ENCODE data around the gene P2RY6. TPM values are rescaled to one million over a fixed set of nuclear protein-coding genes. Genes with fewer than 3 reads are reported as not detected.
"Not testable (repeated sequence)": the region's sequence is repeated elsewhere in the genome, so short reads cannot be mapped to it uniquely, and the experiment has no call there.

Gene P2RY6
- total RNA-seq, 2 experiments from 2014 or later: not detected

DNA sequence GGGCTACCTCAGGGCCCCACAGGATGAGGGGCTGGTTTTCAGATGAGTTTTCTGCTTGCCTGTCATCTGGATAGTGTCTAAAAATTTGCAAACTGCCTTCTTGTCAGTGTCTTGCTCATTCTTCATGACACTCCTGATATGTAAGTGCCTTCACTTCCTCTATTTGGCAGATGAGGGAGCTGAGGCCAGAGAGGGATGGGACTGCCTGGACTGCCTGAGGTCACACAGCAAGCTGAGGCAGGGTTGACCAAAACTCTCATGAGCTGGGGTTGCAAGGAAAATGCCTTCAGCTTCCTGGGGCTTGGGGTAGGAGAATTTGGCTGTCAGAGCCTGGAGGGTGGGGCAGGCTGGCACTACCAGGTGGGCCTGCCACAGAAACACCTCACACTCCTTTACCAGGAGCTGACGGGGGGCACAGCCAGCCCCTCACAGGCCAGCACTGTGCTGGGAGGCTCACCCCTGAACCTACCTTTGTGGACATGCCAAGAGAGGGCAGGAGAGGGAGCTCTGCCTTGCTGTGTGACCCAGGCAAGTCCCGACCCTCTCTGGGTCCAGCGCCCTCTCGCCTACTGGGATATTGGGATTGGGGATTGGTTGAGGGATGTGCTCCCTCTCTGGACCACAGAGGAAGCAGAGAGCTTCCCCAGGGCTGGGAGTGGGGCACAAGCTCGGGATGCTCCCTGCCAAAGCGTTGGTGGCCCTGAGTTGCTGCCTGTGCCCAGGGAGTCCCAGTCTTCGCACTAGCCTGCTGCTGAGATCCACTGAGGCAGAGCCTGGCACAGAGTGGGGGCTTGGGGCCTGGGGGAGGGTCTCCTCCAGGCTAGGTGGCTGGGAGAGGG is 1.9 kb upstream of the P2RY6 start:
- no peak for DNase-seq
- H3K4me1 Mint-ChIP-seq: peaks cover 9% of the 10 kb centered on the region
- no peak for ATAC-seq
- H3K4me3 Mint-ChIP-seq: no peak overlapping the region
- no peak overlapping the region for H3K27ac Mint-ChIP-seq
- H3K36me3 Mint-ChIP-seq: no peaks in the 10 kb centered on the region
- CTCF ChIA-PET: interaction anchor here (1.2 to 1.7 kb wide), 3 partner anchors 17 to 20 kb away, joined by 4 read pairs; no protein-coding TSS in a partner anchor
- H3K9me3 Mint-ChIP-seq (ENCODE audit: low read depth): no peaks in the 10 kb centered on the region
- H3K27me3 Mint-ChIP-seq: peaks cover 33% of the 10 kb centered on the region

DNA sequence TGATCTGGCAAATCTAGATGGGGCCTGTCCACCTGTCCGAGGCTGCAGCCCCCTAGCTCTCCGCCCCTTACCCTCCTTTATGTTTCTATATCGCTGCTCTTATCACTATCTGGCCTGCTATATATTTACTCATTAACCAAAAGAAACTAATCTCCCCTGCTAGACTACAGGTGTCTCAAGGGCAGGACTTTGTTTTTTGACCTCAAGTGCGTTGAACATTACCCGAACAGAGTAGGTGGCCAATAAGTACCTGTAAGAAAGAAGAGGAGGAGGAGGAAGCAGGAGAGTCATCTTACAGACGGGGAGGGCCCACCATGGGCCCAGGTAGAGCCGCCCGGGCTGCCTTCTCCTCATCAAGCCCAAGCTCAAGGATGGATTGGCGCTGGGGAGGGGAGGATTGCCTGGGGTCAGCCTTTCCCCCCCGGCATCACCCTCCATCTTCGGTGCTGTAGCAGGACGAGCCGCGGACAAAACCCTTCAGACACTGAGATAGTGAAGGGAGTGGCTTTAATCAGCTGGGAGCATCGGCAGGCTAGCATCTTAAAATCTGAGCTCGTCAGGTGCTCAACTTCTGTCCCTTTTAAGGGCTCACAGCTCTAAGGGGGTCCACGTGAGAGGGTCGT is 1.2 kb upstream of the P2RY6 start:
- Mint-ChIP-seq H3K27ac (no peak overlapping the region), H3K4me3 (no peak overlapping the region), H3K27me3 (peaks cover 32% of the 10 kb centered on the region), H3K9me3 (ENCODE audit: low read depth) (no peaks in the 10 kb centered on the region), H3K4me1 (peaks cover 9% of the 10 kb centered on the region), H3K36me3 (no peaks in the 10 kb centered on the region)
- ATAC-seq: no peak
- CTCF ChIA-PET: interaction anchor here (1.2 to 1.7 kb wide), 4 partner anchors 16 to 20 kb away, joined by 4 read pairs; no protein-coding TSS in a partner anchor
- DNase-seq: no peak

DNA sequence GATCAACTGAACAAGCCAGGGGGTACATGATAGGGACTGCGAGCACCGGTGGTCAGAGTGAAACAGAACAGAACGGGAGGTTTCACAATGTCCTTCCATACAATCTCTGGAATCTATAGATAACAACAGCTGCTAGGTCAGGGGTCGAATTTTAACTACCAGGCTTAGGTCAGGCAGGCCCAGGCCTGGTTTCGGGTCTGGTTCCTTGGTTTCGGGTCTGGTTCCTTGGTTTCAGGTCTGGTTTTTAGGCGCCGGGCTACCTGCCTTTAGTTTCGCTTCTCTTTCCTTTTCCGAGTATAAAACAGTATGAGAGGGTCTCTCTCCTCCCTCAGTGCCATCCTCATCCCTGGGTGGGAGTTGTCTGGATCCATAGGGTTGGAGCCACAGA is 666 bp upstream of the P2RY6 start:
- not testable (repeated sequence) for DNase-seq; ATAC-seq; H3K27ac Mint-ChIP-seq; H3K4me1 Mint-ChIP-seq; H3K36me3 Mint-ChIP-seq; H3K4me3 Mint-ChIP-seq; H3K9me3 Mint-ChIP-seq (ENCODE audit: low read depth)
- peaks cover 30% of the 10 kb centered on the region for H3K27me3 Mint-ChIP-seq
- CTCF ChIA-PET: interaction anchor here (0.5 to 1.2 kb wide), 2 partner anchors 18 to 260 kb away, joined by 3 to 4 read pairs; no protein-coding TSS in a partner anchor

DNA sequence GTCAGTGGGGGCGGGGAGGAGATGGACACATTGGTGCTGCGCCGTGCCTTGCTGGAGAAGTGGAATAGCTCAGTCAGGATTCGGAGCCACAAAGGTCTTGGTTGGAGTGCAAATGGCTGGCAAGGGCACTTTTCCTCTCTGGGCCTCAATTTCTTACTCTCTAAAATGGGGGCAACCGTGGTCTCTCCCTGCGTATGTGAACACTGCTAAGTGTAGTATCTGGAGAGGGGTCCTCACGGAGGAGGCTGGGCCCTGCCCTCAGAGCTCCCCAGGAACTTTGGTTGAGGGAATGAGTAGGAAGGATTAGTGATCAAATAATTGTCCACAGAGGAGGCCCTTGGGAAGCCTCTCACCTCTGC is 521 bp downstream of the P2RY6 start:
- CTCF ChIA-PET: no interaction called here
- Mint-ChIP-seq H3K36me3 (no peaks in the 10 kb centered on the region), H3K9me3 (ENCODE audit: low read depth) (no peaks in the 10 kb centered on the region), H3K27ac (no peak overlapping the region), H3K4me3 (no peak overlapping the region), H3K27me3 (peaks cover 32% of the 10 kb centered on the region), H3K4me1 (peaks cover 9% of the 10 kb centered on the region)
- ATAC-seq (no peak), DNase-seq (no peak)

DNA sequence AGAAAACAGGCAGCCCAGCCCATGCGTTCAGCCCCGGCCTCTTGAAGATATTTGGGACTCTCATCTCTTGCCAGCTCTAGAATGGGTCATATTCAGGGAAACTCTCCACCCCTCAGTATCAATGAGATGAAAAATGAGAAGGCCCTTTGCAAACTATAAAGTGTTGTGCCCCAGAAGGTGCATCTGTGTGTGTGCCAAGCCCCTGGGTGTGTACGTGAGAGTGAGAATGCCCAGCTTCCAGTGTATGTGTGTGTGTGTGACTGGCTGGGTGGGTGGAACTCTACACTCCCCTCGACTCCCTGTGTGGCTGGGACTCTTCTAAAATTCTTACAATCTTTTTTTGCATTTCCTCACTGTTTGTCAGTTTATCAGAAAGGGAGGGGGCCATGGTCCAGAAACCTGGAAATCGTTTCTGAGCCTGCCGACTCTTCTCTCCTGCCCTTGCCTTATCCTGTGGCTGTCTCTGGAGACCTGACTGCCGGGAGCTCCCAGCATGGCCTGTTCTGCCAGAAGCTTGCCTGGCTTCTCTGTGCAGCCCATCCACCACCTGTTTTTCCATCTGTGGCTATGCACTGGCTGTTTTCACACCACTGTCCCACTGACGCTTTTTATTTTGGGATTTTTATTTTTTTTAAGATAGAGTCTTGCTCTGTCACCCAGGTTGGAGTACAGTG is 1.2 kb downstream of the P2RY6 start:
- Mint-ChIP-seq H3K9me3 (ENCODE audit: low read depth) (no peaks in the 10 kb centered on the region), H3K27me3 (peaks cover 34% of the 10 kb centered on the region), H3K27ac (no peak overlapping the region), H3K4me3 (no peak overlapping the region), H3K36me3 (no peaks in the 10 kb centered on the region), H3K4me1 (peaks cover 9% of the 10 kb centered on the region)
- no peak for ATAC-seq
- no peak for DNase-seq
- CTCF ChIA-PET: interaction anchor here (0.6 to 1.1 kb wide), 3 partner anchors 64 to 186 kb away, joined by 3 read pairs; no protein-coding TSS in a partner anchor

DNA sequence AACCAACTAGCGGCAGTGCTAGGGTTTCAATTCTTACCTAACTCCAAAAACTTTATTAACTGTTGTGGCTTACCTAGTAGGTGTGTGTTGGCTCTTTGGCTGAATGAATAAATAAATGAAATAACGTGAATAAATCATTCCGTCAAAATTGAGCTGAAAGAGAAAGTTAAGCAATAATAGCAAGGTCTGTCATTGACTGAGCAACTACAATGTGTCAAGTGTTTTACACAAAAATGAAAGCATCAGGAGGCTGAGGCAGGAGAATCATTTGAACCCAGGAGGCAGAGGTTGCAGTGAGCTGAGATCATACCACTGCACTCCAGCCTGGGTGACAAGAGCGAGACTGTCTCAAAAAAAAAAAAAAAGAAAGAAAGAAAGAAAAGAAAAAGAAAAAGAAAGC is 2.1 kb downstream of the P2RY6 start:
- H3K27ac Mint-ChIP-seq; ATAC-seq; H3K4me1 Mint-ChIP-seq; H3K4me3 Mint-ChIP-seq; H3K36me3 Mint-ChIP-seq; H3K9me3 Mint-ChIP-seq (ENCODE audit: low read depth); DNase-seq: not testable (repeated sequence)
- peaks cover 38% of the 10 kb centered on the region for H3K27me3 Mint-ChIP-seq
- CTCF ChIA-PET: interaction anchor here (0.6 to 1.2 kb wide), 6 partner anchors 15 to 185 kb away, joined by 3 read pairs; no protein-coding TSS in a partner anchor

DNA sequence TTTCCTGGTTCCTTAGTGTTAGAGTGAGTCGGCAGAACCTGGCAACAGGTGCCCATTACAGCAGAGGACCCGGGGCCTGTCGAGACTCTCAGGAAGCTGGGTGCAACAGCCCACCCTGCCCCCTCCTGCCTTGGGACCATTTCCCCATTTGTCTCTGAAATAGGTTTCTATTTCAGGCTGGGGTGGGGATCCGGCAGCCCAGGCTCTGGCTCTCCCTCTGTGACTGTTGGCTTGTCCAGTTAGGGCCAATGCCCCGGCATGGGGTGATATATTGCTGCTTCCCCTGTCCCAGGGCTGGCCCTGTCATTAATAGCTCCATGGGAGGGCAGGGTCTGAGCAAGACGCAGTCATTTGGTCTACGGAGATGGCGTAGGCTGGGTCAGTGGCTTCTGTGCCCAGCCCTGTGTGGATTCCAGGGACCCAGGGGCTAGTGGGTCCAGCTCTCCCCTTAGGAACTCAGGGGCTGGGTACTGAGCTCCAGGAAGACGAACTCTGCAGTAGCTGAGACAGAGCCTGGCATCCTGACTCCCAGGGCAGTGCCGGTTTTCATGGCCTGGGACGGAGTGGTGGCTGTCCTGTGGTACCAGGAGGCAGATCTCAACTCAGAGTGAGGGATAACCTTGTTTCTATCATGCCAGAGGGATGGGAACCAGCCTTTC is 2.7 kb downstream of the P2RY6 start:
- CTCF ChIA-PET: interaction anchor here (0.9 to 1.2 kb wide), 4 partner anchors 14 to 89 kb away, joined by 3 read pairs; no protein-coding TSS in a partner anchor
- Mint-ChIP-seq H3K4me1 (peaks cover 9% of the 10 kb centered on the region), H3K27ac (no peak overlapping the region), H3K4me3 (no peak overlapping the region), H3K9me3 (ENCODE audit: low read depth) (no peaks in the 10 kb centered on the region), H3K36me3 (no peaks in the 10 kb centered on the region), H3K27me3 (peaks cover 38% of the 10 kb centered on the region)
- no peak for ATAC-seq
- no peak for DNase-seq

DNA sequence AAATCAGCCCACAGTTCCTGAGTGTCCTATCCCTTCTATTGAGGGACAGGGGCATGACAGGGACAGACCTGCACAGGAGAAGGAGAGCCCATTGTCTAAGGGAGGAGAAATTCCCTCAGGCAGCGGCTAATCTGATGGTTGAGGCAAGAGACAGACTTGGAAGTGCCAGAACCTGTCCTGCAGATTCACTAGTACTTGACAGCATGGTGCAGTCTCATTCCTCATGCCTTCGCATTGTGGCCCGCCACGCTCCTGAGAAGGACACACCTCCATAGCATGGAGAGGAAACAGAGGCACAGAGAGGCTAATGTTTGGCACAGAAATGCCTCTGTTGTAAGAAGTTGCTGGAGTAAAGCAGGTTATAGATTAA is 3.2 kb downstream of the P2RY6 start:
- H3K36me3 Mint-ChIP-seq: no peaks in the 10 kb centered on the region
- H3K4me1 Mint-ChIP-seq: peaks cover 9% of the 10 kb centered on the region
- DNase-seq: no peak
- CTCF ChIA-PET: interaction anchor here (1.2 kb wide), 1 partner anchor 13 kb away, joined by 3 read pairs; no protein-coding TSS in a partner anchor
- H3K4me3 Mint-ChIP-seq: no peak overlapping the region
- ATAC-seq: no peak
- no peaks in the 10 kb centered on the region for H3K9me3 Mint-ChIP-seq (ENCODE audit: low read depth)
- peaks cover 38% of the 10 kb centered on the region for H3K27me3 Mint-ChIP-seq
- H3K27ac Mint-ChIP-seq: no peak overlapping the region

DNA sequence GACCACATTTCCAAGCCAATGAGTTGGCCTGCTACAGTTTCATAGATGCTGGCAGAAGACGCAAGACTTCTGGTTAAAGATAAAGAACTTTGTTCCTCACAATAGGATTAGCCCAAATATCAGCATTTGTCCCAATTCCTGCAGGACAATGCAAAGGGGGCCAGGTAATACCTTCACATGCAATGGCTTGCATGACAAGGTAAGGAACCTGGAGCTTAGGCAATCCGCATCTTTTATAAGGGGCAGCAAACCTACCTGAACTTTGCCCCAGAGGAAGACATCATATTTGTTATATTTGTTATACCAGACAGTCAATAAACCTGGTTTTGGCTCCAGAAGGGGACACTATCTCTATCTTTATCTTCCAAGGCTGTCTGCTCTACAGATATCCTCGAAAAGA is 5.3 kb downstream of the P2RY6 start:
- no peak for ATAC-seq
- no peak for DNase-seq
- Mint-ChIP-seq H3K27ac (no peak overlapping the region), H3K27me3 (peaks cover 35% of the 10 kb centered on the region), H3K9me3 (ENCODE audit: low read depth) (no peaks in the 10 kb centered on the region), H3K36me3 (no peaks in the 10 kb centered on the region), H3K4me1 (peaks cover 21% of the 10 kb centered on the region), H3K4me3 (no peak overlapping the region)
- CTCF ChIA-PET: interaction anchor here (6.0 kb wide), 1 partner anchor 12 kb away, joined by 34 read pairs; no protein-coding TSS in a partner anchor

DNA sequence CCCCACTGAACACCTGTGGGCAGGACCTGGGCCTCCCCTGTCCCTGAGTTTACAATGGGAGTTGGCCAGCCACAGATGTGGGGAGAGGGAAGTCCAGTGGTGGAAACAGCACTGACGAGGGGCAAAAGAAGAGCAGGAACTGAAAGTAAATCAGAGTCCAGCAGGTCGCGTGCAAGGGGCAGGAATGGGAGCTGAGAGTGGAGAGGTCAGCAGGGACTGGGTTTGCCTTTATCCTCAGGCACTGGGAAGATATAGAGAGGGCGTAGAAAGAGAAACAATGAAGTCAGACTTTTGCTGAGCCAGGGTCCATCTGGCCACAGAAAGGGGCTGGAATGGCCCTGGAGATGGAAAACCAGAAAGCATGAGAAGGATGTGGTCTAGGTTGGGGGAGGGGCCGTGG is 8.5 kb downstream of the P2RY6 start:
- H3K4me3 Mint-ChIP-seq: no peak overlapping the region
- no peaks in the 10 kb centered on the region for H3K9me3 Mint-ChIP-seq (ENCODE audit: low read depth)
- no peak for ATAC-seq
- H3K4me1 Mint-ChIP-seq: peaks cover 26% of the 10 kb centered on the region
- CTCF ChIA-PET: interaction anchor here (6.0 kb wide), 1 partner anchor 9 kb away, joined by 34 read pairs; no protein-coding TSS in a partner anchor
- no peak for DNase-seq
- H3K27me3 Mint-ChIP-seq: peaks cover 22% of the 10 kb centered on the region
- H3K36me3 Mint-ChIP-seq: no peaks in the 10 kb centered on the region
- no peak overlapping the region for H3K27ac Mint-ChIP-seq

DNA sequence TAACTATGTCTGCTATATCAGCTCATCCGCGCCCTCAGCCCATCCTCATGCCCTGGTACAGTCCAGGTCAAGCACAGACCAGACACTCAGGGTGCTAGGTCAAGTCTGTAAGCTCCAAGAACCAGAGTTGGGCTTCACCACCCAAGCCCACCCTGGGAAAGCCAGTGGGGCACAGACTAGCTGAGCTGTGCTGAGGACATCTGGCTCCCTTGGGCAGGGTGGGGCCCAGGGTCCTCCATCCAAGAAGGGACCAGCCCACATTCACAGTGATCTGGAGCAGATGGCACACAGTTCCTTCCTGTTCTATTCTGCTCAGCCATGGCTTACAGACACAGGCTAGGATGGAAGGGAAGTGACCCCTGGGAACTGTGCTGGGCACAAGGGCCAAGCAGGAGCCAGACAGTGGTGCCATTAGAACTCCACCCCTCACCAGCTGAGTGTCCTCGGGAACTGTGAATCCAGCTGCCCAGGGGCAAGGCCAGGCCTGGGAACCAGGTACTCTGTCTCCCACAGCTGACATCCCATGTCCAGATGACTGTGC is 9.1 kb downstream of the P2RY6 start:
- peaks cover 17% of the 10 kb centered on the region for H3K27me3 Mint-ChIP-seq
- no peak overlapping the region for H3K4me3 Mint-ChIP-seq
- CTCF ChIA-PET: interaction anchor here (1.0 to 6.0 kb wide), 2 partner anchors 9 to 38 kb away, joined by 3 to 34 read pairs; no protein-coding TSS in a partner anchor
- no peak overlapping the region for H3K27ac Mint-ChIP-seq
- H3K4me1 Mint-ChIP-seq: peaks cover 26% of the 10 kb centered on the region
- ATAC-seq (no peak), DNase-seq (no peak)
- H3K36me3 Mint-ChIP-seq: no peaks in the 10 kb centered on the region
- no peaks in the 10 kb centered on the region for H3K9me3 Mint-ChIP-seq (ENCODE audit: low read depth)

DNA sequence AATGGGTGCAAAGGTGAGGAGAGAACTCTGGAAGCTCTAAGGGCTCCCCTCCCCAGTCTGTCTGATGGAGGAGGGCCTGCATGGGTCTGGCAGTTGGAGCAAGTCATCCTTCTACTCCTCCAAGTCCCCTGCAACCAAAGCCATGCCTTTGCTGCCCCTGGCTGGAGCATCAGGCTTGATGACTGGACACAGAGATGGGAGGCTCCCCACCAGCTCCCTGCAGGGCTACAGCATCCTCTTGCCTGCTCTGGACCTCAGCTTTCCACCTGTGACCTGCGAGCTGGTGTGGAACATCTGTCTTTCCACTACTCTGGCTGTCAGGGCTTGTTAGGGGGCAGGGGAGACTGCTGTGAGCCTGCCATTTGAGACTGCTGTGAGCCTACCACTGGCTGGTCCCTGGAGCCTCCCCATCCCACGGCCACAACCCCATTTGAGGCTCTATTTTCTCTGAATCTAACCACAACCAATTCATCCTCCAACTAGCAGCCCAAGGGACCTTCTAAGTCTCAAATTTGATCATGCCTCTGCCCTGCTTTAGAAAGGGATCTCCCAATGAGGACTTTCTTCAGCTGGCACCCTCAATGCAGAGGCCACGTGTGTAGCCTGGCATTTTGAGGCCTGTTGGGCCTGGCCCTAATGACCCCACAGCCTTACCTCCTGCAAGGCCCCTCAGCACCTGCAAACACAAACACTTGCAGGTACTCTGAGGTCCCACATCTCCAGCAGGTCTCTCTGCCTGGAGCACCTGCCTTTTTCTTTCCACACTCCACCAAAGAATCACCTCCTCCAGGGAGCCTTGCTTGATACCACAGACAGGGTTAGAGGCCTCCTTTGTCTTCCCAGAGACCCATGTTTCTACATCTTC is 9.9 kb downstream of the P2RY6 start:
- Mint-ChIP-seq H3K27me3 (peaks cover 14% of the 10 kb centered on the region), H3K4me3 (no peak overlapping the region), H3K9me3 (ENCODE audit: low read depth) (no peaks in the 10 kb centered on the region), H3K4me1 (peaks cover 29% of the 10 kb centered on the region), H3K27ac (no peak overlapping the region), H3K36me3 (no peaks in the 10 kb centered on the region)
- ATAC-seq (peak; percentile 73), DNase-seq (peak; percentile 65)
- CTCF ChIA-PET: interaction anchor here (1.0 to 6.0 kb wide), 4 partner anchors 8 to 344 kb away, joined by 3 to 34 read pairs (median 4); no protein-coding TSS in a partner anchor

Measured in activated CD8-positive, alpha-beta memory T cell treated with anti-CD3 and anti-CD28 coated beads, Interleukin-2, amount 10 ng/mL, durations not matched to agents 7 days and 5 days (primary cell).